SK-N-DZ (cell line): ENCODE measurements around the gene P4HA2. TPM values are rescaled to one million over a fixed set of nuclear protein-coding genes. Genes with fewer than 3 reads are reported as not detected.

Experiments used
- DNase-seq: peaks from one replicate; pipeline ENCODE4 v3.0.0-alpha.2; 2015; ENCODE audit warnings: low spot score
- polyA plus RNA-seq, 2 experiments: library from polyadenylated mRNA; depleted of rRNA; stranded (reverse); fragments of >200 nt; gene quantifications; 2 replicates each; pipeline ENCODE4 v1.2.3, GENCODE V29; 2014

The P4HA2 gene
- polyA plus RNA-seq (2014; cell fraction: cytosol; rRNA removed) = 6.1 and 6.4 TPM in 2 replicates
- polyA plus RNA-seq (2014; cell fraction: nucleus; rRNA removed) = 4.1 and 5.9 TPM in 2 replicates

GRCh38 chr5:132227485-132228240 lies at the start of gene P4HA2:
Gene P4HA2 (minus strand): TSS chr5:132227853. CDS start chr5:132218626, 9,227 bp downstream.
- DNase-seq = peak; percentile 71

GRCh38 chr5:132277256-132277655 lies 49.6 kb upstream of the P4HA2 start:
- no peak for DNase-seq

- no peak for DNase-seq
Measured at GRCh38 chr5:132275367-132276220, 47.9 kb upstream of the P4HA2 start.

GRCh38 chr5:132274050-132274792 lies 46.6 kb upstream of the P4HA2 start:
- DNase-seq = no peak

GRCh38 chr5:132273631-132274030 lies 46.0 kb upstream of the P4HA2 start:
- no peak for DNase-seq

GRCh38 chr5:132272311-132273210 lies 44.9 kb upstream of the P4HA2 start:
- DNase-seq = peak; percentile 67

- DNase-seq = no peak
Measured at GRCh38 chr5:132271251-132272246, 43.9 kb upstream of the P4HA2 start.

GRCh38 chr5:132270706-132271105 lies 43.1 kb upstream of the P4HA2 start:
- DNase-seq = no peak

GRCh38 chr5:132270335-132270665 lies 42.6 kb upstream of the P4HA2 start:
- no peak for DNase-seq

GRCh38 chr5:132269635-132270334 lies 42.1 kb upstream of the P4HA2 start:
- DNase-seq = no peak

- peak; percentile 53 for DNase-seq
Measured at GRCh38 chr5:132268769-132269551, 41.3 kb upstream of the P4HA2 start.

GRCh38 chr5:132267931-132268768 lies 40.5 kb upstream of the P4HA2 start:
- DNase-seq = no peak

- no peak for DNase-seq
Measured at GRCh38 chr5:132267166-132267739, 39.6 kb upstream of the P4HA2 start.

GRCh38 chr5:132266836-132267160 lies 39.1 kb upstream of the P4HA2 start:
- DNase-seq = no peak

GRCh38 chr5:132266031-132266835 lies 38.6 kb upstream of the P4HA2 start:
- no peak for DNase-seq

- no peak for DNase-seq
Measured at GRCh38 chr5:132265336-132266030, 37.8 kb upstream of the P4HA2 start.
